ENCODE results near the gene ADAM29. TPM values are rescaled to one million over a fixed set of nuclear protein-coding genes. Genes with fewer than 3 reads are reported as not detected.
"Not testable (repeated sequence)": the region's sequence is repeated elsewhere in the genome, so short reads cannot be mapped to it uniquely, and the experiment has no call there.

The ADAM29 gene
- total and polyA plus RNA-seq, 2 of the 4 experiments (the other 2 are of a cell fraction), result not detected

DNA sequence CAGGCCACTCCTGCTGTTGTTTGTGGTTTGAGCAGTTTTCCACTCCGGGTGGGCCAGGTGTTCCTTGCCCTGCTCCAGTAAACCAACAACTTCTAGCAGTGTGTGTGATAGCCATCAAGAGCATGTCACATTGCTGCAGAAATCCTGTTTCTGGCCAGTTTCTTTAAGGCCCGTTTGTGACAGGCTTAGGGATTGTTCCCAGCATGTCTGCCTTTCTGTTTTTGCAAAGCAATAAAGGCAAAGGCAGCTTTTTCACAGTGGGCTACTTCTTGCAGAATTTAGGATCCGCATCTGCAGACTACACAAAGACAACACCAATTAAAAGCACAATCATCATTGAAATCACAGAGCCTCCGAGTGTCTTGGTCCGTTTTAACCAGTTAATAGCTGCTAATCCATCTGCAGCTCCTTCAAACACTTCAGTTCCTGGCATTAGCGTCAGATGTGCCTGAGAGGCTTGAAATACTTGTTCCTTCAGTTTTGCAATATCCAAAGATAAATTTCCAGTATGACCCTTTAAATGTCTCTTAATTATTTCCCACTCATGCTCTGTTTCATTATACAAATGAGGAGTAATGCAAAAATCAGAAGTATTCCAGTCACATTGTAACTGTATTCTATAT, 65.1 kb downstream of the ADAM29 start:
- Histone ChIP-seq H2BK5ac (ENCODE audit: low read depth, low read length, poor library complexity, severe bottlenecking) (no peak overlapping the region), H3K14ac (replicated peaks; ENCODE audit: low read depth, low read length) (no peak overlapping the region), H2BK20ac (ENCODE audit: low read depth, low read length) (no peak overlapping the region), H2AFZ (replicated peaks; ENCODE audit: low read length, poor library complexity) (no peak overlapping the region), H3K36me3 (ENCODE audit: control insufficient read depth, insufficient read depth, low read length) (no peaks in the 10 kb centered on the region), H2BK120ac (ENCODE audit: low read depth, low read length) (no peak overlapping the region), H3K4me3 (ENCODE audit: insufficient read depth, low read depth, low read length) (no peak overlapping the region), H3K9me1 (ENCODE audit: insufficient read depth, low read length) (no peaks in the 10 kb centered on the region), H3K4me1 (ENCODE audit: control insufficient read depth, insufficient read depth, low read length) (no peaks in the 10 kb centered on the region), H3K56ac (ENCODE audit: extremely low read depth, insufficient read depth, low read length) (no peak overlapping the region), H3K27me3 (ENCODE audit: control insufficient read depth, insufficient read depth, low read length) (no peaks in the 10 kb centered on the region), H4K8ac (ENCODE audit: low read depth in 2 of 2, low read length in 2 of 2) (no peak overlapping the region), H4K5ac (ENCODE audit: low read depth, low read length) (no peak overlapping the region), H2AK5ac (ENCODE audit: low read depth, low read length) (no peak overlapping the region), H3K27ac (ENCODE audit: insufficient read depth, low read length) (no peak overlapping the region), H4K91ac (ENCODE audit: insufficient read depth, low read depth, low read length) (no peak overlapping the region), H3K9ac (ENCODE audit: low read depth, low read length) (no peak overlapping the region), H3K18ac (ENCODE audit: low read depth, low read length) (no peak overlapping the region), H2BK15ac (ENCODE audit: low read depth, low read length) (no peak overlapping the region), H3K79me1 (ENCODE audit: low read depth in 1 of 2, low read length in 2 of 2) (no peaks in the 10 kb centered on the region), H3K4ac (ENCODE audit: low read depth, low read length) (no peak overlapping the region), H3K23ac (ENCODE audit: low read depth, low read length) (no peak overlapping the region), H3K4me2 (ENCODE audit: low read depth, low read length) (no peak overlapping the region), H3K9me3 (ENCODE audit: control insufficient read depth, insufficient read depth, low read length) (peaks cover 11% of the 10 kb centered on the region), H2AK9ac (replicated peaks; ENCODE audit: low read depth, low read length, poor library complexity) (no peak overlapping the region), H4K20me1 (ENCODE audit: insufficient read depth, low read length) (no peaks in the 10 kb centered on the region)
- ATAC-seq (ENCODE audit: low read depth) (no peak), DNase-seq (no peak)
- ChIA-PET POLR2A (ENCODE audit: unreplicated experiment) (no interaction called here), CTCF (no interaction called here)
- dilution Hi-C loops (cut with HindIII; ENCODE audit: low sequenced_read_pairs, unreplicated experiment) (no loop called here), intact Hi-C loops (cut with micrococcal nuclease) (no loop called here), in situ Hi-C loops (cut with MboI; ENCODE audit: low sequenced_read_pairs) (no loop called here)
- no TSS peak for BruUV-seq (replicated peaks)
- TF ChIP-seq ELK1 (IDR thresholded peaks at IDR 0.05; ENCODE audit: borderline replicate concordance, low read depth, low read length) (no peak), CHD1 (IDR thresholded peaks at IDR 0.05; ENCODE audit: low read depth, low read length) (no peak), MXI1 (IDR thresholded peaks at IDR 0.05; ENCODE audit: borderline replicate concordance, low read depth, low read length) (no peak), MAFK (IDR thresholded peaks at IDR 0.05; ENCODE audit: low read depth, low read length) (no peak), POLR2A (IDR thresholded peaks at IDR 0.05; ENCODE audit: low read depth, low read length) (no peak), NFE2L2 (IDR thresholded peaks at IDR 0.05; ENCODE audit: low read depth, low read length) (no peak), RFX5 (IDR thresholded peaks at IDR 0.05; ENCODE audit: low read depth, low read length) (no peak), RAD21 (IDR thresholded peaks at IDR 0.05; ENCODE audit: low read length) (no peak)
- WGBS, 2 experiments (ENCODE audit: extremely low coverage in 2 of 2, insufficient read length in 1 of 2), result 0% methylated on average over 1 of the region's 6 CpGs; no CpG with 5 or more reads in 1 of the 2 experiments

DNA sequence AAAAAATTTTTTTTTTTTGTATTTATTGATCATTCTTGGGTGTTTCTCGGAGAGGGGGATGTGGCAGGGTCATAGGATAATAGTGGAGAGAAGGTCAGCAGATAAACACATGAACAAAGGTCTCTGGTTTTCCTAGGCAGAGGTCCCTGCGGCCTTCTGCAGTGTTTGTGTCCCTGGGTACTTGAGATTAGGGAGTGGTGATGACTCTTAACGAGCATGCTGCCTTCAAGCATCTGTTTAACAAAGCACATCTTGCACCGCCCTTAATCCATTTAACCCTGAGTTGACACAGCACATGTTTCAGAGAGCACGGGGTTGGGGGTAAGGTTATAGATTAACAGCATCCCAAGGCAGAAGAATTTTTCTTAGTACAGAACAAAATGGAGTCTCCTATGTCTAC, 65.7 kb downstream of the ADAM29 start:
- H2AK9ac ChIP-seq (replicated peaks; ENCODE audit: low read depth, low read length, poor library complexity); H4K91ac ChIP-seq (ENCODE audit: insufficient read depth, low read depth, low read length); H2BK15ac ChIP-seq (ENCODE audit: low read depth, low read length); H2BK5ac ChIP-seq (ENCODE audit: low read depth, low read length, poor library complexity, severe bottlenecking); in situ Hi-C loops (cut with MboI; ENCODE audit: low sequenced_read_pairs); dilution Hi-C loops (cut with HindIII; ENCODE audit: low sequenced_read_pairs, unreplicated experiment); H4K8ac ChIP-seq (ENCODE audit: low read depth in 2 of 2, low read length in 2 of 2); H4K5ac ChIP-seq (ENCODE audit: low read depth, low read length); H2AK5ac ChIP-seq (ENCODE audit: low read depth, low read length); H2BK120ac ChIP-seq (ENCODE audit: low read depth, low read length); H3K79me1 ChIP-seq (ENCODE audit: low read depth in 1 of 2, low read length in 2 of 2); H3K9me1 ChIP-seq (ENCODE audit: insufficient read depth, low read length); H3K18ac ChIP-seq (ENCODE audit: low read depth, low read length); H3K9ac ChIP-seq (ENCODE audit: low read depth, low read length); H3K4me3 ChIP-seq (ENCODE audit: insufficient read depth, low read depth, low read length); ATAC-seq (ENCODE audit: low read depth); H3K4me1 ChIP-seq (ENCODE audit: control insufficient read depth, insufficient read depth, low read length); H3K56ac ChIP-seq (ENCODE audit: extremely low read depth, insufficient read depth, low read length); POLR2A ChIA-PET (ENCODE audit: unreplicated experiment); H3K27me3 ChIP-seq (ENCODE audit: control insufficient read depth, insufficient read depth, low read length); H3K23ac ChIP-seq (ENCODE audit: low read depth, low read length); H3K27ac ChIP-seq (ENCODE audit: insufficient read depth, low read length); H2AFZ ChIP-seq (replicated peaks; ENCODE audit: low read length, poor library complexity); intact Hi-C loops (cut with micrococcal nuclease); DNase-seq; H4K20me1 ChIP-seq (ENCODE audit: insufficient read depth, low read length); BruUV-seq (replicated peaks); CTCF ChIA-PET; H3K4me2 ChIP-seq (ENCODE audit: low read depth, low read length); H3K36me3 ChIP-seq (ENCODE audit: control insufficient read depth, insufficient read depth, low read length); H3K14ac ChIP-seq (replicated peaks; ENCODE audit: low read depth, low read length); H2BK20ac ChIP-seq (ENCODE audit: low read depth, low read length); H3K4ac ChIP-seq (ENCODE audit: low read depth, low read length): not testable (repeated sequence)
- peaks cover 11% of the 10 kb centered on the region for H3K9me3 ChIP-seq (ENCODE audit: control insufficient read depth, insufficient read depth, low read length)
- WGBS, 2 experiments (ENCODE audit: extremely low coverage in 2 of 2, insufficient read length in 1 of 2), result no CpG with 5 or more reads among the region's 5 CpGs
